C1 segment of cervical spinal cord (tissue), 14 donors: ENCODE measurements around the gene MRPS18B.
A peak's percentile ranks its signal among the peaks of the same experiment; 100 is the strongest.

ENCODE experiments used
- DNase-seq, 14 donors: peaks; one replicate each; lab custom pipeline; 2025; lab: John Stamatoyannopoulos, UW

The MRPS18B gene

GRCh38 chr6:30617565-30618269 lies at the start of gene MRPS18B:
MRPS18B (plus strand) TSS chr6:30617840; CDS start chr6:30617866, 26 bp downstream.
- peak; percentile 73 to 99 (median 97) for DNase-seq

- no peak for DNase-seq
These were observed 49.4 kb upstream of the MRPS18B start for GRCh38 chr6:30568245-30568644.

GRCh38 chr6:30570263-30570662 lies 47.4 kb upstream of the MRPS18B start:
- DNase-seq: no peak

- DNase-seq: peak in 3 of 14 donors; percentile 36 to 57 (median 50)
These were observed 46.9 kb upstream of the MRPS18B start for GRCh38 chr6:30570740-30571074.

GRCh38 chr6:30571075-30571761 lies 46.4 kb upstream of the MRPS18B start, which contains the start of gene ABCF1:
ABCF1 (plus strand) TSS chr6:30571442; CDS start chr6:30571488, 46 bp downstream.
- DNase-seq: peak; percentile 78 to 99 (median 95)

- DNase-seq: no peak
These were observed 45.9 kb upstream of the MRPS18B start for GRCh38 chr6:30571762-30572082.

GRCh38 chr6:30572148-30572547 lies 45.5 kb upstream of the MRPS18B start:
- DNase-seq: no peak

GRCh38 chr6:30573113-30573512 lies 44.5 kb upstream of the MRPS18B start:
- DNase-seq: no peak

GRCh38 chr6:30578051-30578450 lies 39.6 kb upstream of the MRPS18B start:
- DNase-seq: no peak

- no peak for DNase-seq
These were observed 33.7 kb upstream of the MRPS18B start for GRCh38 chr6:30583921-30584320.

GRCh38 chr6:30589754-30590358 lies 27.8 kb upstream of the MRPS18B start:
- DNase-seq: no peak

GRCh38 chr6:30590509-30590908 lies 27.1 kb upstream of the MRPS18B start:
- DNase-seq: no peak

GRCh38 chr6:30591008-30591407 lies 26.6 kb upstream of the MRPS18B start:
- DNase-seq: no peak

- no peak for DNase-seq
These were observed 25.4 kb upstream of the MRPS18B start for GRCh38 chr6:30592287-30592686.

- DNase-seq: peak in 7 of 14 donors; percentile 6 to 35 (median 14)
These were observed 20.1 kb upstream of the MRPS18B start for GRCh38 chr6:30597315-30598144.

GRCh38 chr6:30598912-30599624 lies 18.6 kb upstream of the MRPS18B start:
- DNase-seq: no peak

- DNase-seq: no peak
These were observed 17.9 kb upstream of the MRPS18B start for GRCh38 chr6:30599625-30600324.

- DNase-seq: no peak
These were observed 17.1 kb upstream of the MRPS18B start for GRCh38 chr6:30600451-30600961.

- DNase-seq: no peak
These were observed 16.2 kb upstream of the MRPS18B start for GRCh38 chr6:30601436-30601814.

- DNase-seq: no peak
These were observed 15.6 kb upstream of the MRPS18B start for GRCh38 chr6:30601815-30602641.
